ENCODE measurements around the gene ASXL2. TPM values are rescaled to one million over a fixed set of nuclear protein-coding genes. Genes with fewer than 3 reads are reported as not detected.

ASXL2 gene
- total and polyA plus RNA-seq, 7 donors, result 1.8 to 15.5 (median 10.7) TPM

- Histone ChIP-seq H3K9me3 (no peaks in the 10 kb centered on the region), H3K36me3 (no peaks in the 10 kb centered on the region), H3K4me1 (no peaks in the 10 kb centered on the region), H3K27ac (no peak overlapping the region), H3K4me3 (no peak overlapping the region), H3K27me3 (no peaks in the 10 kb centered on the region)
- intact Hi-C loops (cut with DNase I), result no loop called here
- DNase-seq, result no peak
- no peak for TF ChIP-seq POLR2AphosphoS5 (IDR thresholded peaks at IDR 0.05)
- no peak for TF ChIP-seq CTCF (IDR thresholded peaks at IDR 0.05)
- no peak for TF ChIP-seq POLR2A (IDR thresholded peaks at IDR 0.05)
- no peak for TF ChIP-seq EP300 (IDR thresholded peaks at IDR 0.05)
- WGBS, 2 donors, result 67 to 80% methylated on average over 3 of the region's 3 CpGs
Measured at GRCh38 chr2:25726522-25726921, 151.8 kb downstream of the ASXL2 start.

- TF ChIP-seq POLR2A (IDR thresholded peaks at IDR 0.05) (no peak), EP300 (IDR thresholded peaks at IDR 0.05) (no peak), POLR2AphosphoS5 (IDR thresholded peaks at IDR 0.05) (no peak), CTCF (IDR thresholded peaks at IDR 0.05) (no peak)
- 95 to 98% methylated on average over 3 of the region's 3 CpGs for WGBS, 2 donors
- intact Hi-C loops (cut with DNase I), result no loop called here
- Histone ChIP-seq H3K4me3 (no peak overlapping the region), H3K9me3 (no peaks in the 10 kb centered on the region), H3K36me3 (no peaks in the 10 kb centered on the region), H3K27ac (no peak overlapping the region), H3K27me3 (no peaks in the 10 kb centered on the region), H3K4me1 (no peaks in the 10 kb centered on the region)
- DNase-seq, result no peak
Measured at GRCh38 chr2:25725877-25726276, 152.4 kb downstream of the ASXL2 start.

GRCh38 chr2:25724756-25725155 is 153.5 kb downstream of the ASXL2 start:
- H3K27ac ChIP-seq, result no peak overlapping the region
- DNase-seq, result no peak
- TF ChIP-seq POLR2A (IDR thresholded peaks at IDR 0.05) (no peak), CTCF (IDR thresholded peaks at IDR 0.05) (no peak), EP300 (IDR thresholded peaks at IDR 0.05) (no peak), POLR2AphosphoS5 (IDR thresholded peaks at IDR 0.05) (no peak)
- H3K9me3 ChIP-seq, result no peaks in the 10 kb centered on the region
- no peaks in the 10 kb centered on the region for H3K4me1 ChIP-seq
- intact Hi-C loops (cut with DNase I), result no loop called here
- no peak overlapping the region for H3K4me3 ChIP-seq
- no peaks in the 10 kb centered on the region for H3K27me3 ChIP-seq
- 91 to 92% methylated on average over 6 of the region's 6 CpGs for WGBS, 2 donors
- H3K36me3 ChIP-seq, result no peaks in the 10 kb centered on the region

- Histone ChIP-seq H3K27ac (no peak overlapping the region), H3K36me3 (no peaks in the 10 kb centered on the region), H3K9me3 (no peaks in the 10 kb centered on the region), H3K27me3 (no peaks in the 10 kb centered on the region), H3K4me3 (no peak overlapping the region), H3K4me1 (no peaks in the 10 kb centered on the region)
- TF ChIP-seq EP300 (IDR thresholded peaks at IDR 0.05) (no peak), POLR2A (IDR thresholded peaks at IDR 0.05) (no peak), CTCF (IDR thresholded peaks at IDR 0.05) (no peak), POLR2AphosphoS5 (IDR thresholded peaks at IDR 0.05) (no peak)
- no peak for DNase-seq
- WGBS, 2 donors, result 82% methylated on average over 3 of the region's 3 CpGs
- intact Hi-C loops (cut with DNase I), result no loop called here
Measured at GRCh38 chr2:25722224-25722623, 156.1 kb downstream of the ASXL2 start.

GRCh38 chr2:25720575-25720974 is 157.7 kb downstream of the ASXL2 start:
- Histone ChIP-seq H3K4me1 (no peaks in the 10 kb centered on the region), H3K4me3 (no peak overlapping the region), H3K36me3 (no peaks in the 10 kb centered on the region), H3K27ac (no peak overlapping the region), H3K27me3 (no peaks in the 10 kb centered on the region), H3K9me3 (no peaks in the 10 kb centered on the region)
- no peak for DNase-seq
- intact Hi-C loops (cut with DNase I), result no loop called here
- WGBS, 2 donors, result 83 to 87% methylated on average over 1 of the region's 1 CpG
- no peak for TF ChIP-seq POLR2AphosphoS5 (IDR thresholded peaks at IDR 0.05)
- no peak for TF ChIP-seq EP300 (IDR thresholded peaks at IDR 0.05)
- TF ChIP-seq CTCF (IDR thresholded peaks at IDR 0.05), result no peak
- no peak for TF ChIP-seq POLR2A (IDR thresholded peaks at IDR 0.05)
